CD4-positive, alpha-beta T cell treated with Interleukin-2 at 100 ng/mL for 4 hours (primary cell): Measurements from ENCODE around the gene SYPL1.

Experiments used
- DNase-seq: peaks from one replicate; pipeline ENCODE4 v3.0.0-alpha.2; 2020; ENCODE audit warnings: low spot score

SYPL1 gene

DNA sequence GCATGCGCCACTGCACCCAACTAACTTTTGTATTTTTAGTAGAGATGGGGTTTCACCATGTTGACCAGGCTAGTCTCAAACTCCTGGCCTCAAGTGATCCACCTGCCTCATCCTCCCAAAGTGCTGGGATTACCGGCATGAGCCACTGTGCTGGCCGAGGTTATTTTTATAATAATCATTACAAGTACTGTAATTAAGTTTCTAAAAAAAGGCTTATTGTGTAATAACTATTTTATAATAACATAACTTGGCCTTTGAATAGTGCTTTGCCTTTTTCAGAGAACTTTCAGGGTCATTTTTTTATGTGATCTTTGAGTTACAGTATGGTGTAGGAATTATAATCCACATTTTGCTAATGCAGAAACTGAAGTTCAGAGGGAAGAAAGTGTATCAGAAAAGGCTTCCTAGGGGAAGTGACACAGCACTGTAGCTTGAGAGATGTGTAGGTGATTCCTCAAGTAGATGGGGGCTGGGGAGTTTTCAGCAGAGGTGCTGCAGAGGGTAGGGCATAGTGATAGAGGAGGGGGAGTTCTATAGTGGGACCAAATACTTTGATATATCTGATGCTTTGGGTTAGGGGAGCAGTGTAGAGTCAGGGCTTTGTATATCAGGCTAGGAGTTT lies 9.2 kb upstream of the SYPL1 start:
- DNase-seq: no peak

DNA sequence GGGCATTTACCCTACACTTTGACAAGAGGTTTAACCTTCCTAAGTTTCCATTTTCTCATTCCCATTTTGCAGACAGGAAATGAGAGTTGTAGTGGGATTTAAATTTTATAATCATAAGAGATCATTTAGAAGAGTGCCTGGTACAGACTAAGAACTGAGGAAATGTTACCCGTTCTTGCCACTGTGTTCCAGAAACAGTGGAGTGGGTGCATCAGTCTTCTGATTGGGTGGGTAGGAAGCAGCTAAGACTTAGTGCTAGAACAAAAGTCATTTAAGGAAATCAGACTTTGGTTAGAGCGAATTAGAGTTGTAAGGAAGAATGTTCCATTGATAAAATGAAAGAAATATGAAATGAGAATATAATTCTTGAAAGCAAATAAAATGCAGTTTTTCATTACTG lies 8.4 kb upstream of the SYPL1 start:
- DNase-seq: no peak

- DNase-seq: no peak
These were observed 7.6 kb upstream of the SYPL1 start for GRCh38 chr7:106119719-106120118.

DNA sequence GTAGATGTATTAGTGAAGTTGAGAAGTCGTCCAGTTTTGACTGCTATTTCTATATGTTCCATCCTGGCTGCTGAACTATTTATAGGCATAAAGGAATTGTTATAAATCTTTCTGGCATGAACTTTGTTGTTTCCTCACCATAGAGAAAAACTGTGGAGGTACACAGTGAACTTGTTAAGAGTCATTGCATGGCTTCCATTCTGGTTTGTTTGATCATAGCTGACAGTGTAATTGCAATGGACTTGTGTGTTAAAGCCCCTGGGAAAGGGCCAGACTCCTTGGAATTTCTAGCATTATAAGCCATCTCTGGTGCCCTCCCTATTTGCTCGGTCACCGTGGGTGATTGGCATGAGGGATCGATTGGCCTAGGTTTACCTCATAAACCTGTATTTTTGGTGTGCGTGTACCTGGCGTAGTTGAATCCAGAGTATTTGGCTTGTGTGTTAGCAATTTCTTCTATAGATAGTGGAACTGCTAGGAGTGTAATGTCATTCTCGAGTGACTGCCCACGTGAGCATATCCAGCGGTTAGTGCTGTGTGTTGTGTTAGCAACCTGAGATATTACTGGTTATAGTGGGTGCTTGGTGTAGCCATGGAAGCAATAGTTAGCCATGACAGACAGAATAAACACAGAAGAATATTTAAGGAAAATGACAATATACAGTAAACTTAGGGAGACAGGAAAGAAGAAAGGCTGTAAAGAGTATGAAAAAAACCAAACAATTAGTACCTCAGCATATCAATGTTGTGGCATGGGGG lies 5.9 kb upstream of the SYPL1 start:
- no peak for DNase-seq

DNA sequence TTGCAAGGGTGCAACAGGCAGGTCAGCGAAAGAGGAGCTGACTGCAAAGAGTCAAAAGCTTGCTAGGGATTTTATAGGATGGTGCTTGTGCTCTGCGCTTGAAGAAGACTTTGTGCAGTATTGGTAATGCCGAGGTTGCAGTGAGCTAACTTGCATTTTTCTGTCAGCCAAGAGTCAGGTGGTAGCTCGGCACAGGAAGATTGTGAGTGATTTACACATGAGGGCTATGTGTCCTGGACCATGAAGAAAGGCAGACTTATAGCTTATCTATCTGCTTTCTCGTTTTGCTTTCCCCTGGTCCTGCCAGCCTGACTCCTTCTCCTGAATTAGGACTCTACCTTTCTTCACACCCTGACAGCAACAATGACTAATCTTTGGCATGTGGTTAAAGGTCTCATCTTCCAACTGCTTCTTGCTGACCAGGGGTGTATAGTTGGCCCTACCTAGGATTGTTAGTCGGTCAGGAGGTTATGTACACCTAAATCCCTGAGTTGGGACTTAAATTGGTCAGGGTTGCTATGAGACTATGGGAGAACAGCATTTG lies 4.1 kb upstream of the SYPL1 start:
- DNase-seq: no peak

DNA sequence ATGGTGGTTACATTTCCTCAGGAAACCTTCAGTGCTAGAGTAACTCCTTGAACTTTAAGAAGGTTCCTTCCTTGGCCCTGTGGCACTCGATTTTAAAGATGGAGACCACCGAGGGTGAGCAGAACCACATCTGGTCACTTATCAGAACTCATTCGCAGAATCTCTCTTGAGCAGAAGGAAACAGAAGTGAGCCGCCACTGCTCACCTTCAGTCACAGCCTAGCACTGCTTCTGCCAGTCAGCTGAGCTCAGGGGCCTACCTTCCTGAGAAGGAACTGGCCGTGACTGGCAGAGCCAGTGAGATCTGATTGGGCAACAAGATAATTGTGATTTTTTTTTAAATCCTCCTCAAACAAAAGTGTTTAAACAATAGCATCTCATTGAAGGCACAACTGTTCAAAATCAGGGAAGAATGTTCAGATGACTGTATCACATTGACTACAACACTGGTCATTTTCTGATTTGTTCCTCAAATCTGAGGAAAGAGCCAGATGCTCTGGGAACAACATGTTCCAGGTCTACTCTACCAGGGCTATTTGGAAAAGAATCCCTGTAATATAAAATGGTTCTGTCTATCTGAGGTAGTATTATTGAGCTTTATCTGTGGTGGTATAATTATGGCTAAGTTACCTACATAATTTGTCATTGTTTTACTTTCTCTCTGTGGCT lies 2.7 kb upstream of the SYPL1 start:
- peak; percentile 8 for DNase-seq

GRCh38 chr7:106112972-106113421 lies 885 bp upstream of the SYPL1 start:
- DNase-seq: no peak

- DNase-seq: peak; percentile 20
These were observed 426 bp downstream of the SYPL1 start for GRCh38 chr7:106111655-106112117.

DNA sequence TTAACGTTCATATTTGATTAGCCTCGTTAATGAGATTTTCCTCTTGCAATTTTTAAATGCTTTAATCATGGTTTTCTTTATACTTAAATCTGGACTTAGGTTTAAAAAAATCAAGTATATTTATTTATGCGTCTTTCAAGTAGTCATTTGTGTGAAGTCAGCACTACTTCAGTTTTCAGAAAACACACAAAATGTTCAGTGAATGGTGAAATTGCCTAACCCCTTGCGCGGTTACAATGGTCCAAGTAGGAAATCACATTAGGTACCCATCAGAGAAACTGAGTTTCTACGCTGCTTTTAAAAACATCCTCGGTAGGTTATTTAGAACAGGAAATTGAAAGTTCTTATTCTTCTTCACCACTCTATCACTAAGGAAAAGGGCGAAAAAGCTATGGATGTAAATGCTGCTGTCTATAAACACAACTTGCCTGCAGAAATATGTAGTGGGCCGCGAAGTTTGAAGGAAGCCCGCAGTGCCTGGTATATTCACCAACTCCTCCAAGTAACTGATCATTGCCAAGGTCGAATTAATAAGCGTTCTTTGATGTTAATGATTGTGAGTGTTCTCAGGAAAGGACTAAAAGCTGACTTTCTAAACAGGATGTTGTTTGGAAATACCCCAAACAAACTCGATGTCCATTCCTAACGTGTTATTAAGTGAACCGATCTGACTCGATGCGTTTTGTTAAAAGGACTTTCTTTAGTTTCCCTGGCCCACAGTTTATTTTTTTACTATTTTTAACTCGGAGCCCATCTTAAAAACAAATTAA lies 1.0 kb downstream of the SYPL1 start:
- no peak for DNase-seq

DNA sequence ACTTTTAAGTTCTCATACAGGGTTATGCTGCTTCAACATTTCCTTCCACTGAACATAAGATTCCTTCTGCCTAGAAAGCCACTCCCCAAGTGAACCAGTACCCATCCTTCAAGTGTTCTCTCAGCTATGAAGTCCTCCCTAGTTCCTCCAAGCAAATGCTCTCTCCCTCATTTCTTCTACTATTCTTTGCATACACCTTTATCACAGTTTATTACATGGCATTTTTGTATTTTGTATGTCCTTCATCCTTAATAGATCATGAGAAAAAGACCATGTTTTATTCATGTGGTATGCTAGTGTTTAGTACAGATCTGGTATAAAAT lies 1.9 kb downstream of the SYPL1 start:
- DNase-seq: no peak

DNA sequence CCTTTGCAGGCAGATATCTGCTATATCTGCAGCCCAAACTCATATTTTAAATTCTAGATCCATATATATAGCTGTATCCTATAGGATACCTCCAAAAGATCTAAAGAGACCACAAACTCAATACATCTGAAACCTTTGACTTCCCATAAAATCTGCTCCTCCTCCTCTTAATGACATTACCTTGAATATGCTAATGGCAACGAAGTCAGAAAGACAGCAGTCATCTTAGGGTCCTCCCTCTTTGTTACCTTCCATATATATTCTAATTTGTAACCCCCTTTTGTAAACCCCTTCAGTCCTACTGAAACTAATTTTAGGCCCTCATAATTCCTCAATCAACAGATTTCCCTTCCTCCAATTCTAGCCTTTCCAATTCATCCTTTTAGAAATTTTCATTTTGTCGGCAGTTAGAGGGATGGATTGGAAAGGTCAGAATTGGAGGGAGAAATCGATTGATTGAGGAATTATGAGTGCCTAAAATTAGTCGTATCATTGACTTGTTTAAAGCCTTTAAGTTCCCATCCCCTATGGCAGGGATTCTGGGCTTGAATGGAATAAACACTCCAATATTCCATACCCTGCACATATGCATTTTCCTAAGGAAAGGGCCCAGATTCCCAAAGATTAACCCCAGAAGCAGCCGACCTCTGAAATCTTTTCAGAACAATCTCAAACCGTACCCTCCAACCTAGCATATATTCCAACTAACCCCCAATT lies 2.4 kb downstream of the SYPL1 start:
- no peak for DNase-seq

- DNase-seq: peak; percentile 18
These were observed 3.1 kb downstream of the SYPL1 start for GRCh38 chr7:106108991-106109390.

- DNase-seq: no peak
These were observed 7.3 kb downstream of the SYPL1 start for GRCh38 chr7:106104721-106105260.

DNA sequence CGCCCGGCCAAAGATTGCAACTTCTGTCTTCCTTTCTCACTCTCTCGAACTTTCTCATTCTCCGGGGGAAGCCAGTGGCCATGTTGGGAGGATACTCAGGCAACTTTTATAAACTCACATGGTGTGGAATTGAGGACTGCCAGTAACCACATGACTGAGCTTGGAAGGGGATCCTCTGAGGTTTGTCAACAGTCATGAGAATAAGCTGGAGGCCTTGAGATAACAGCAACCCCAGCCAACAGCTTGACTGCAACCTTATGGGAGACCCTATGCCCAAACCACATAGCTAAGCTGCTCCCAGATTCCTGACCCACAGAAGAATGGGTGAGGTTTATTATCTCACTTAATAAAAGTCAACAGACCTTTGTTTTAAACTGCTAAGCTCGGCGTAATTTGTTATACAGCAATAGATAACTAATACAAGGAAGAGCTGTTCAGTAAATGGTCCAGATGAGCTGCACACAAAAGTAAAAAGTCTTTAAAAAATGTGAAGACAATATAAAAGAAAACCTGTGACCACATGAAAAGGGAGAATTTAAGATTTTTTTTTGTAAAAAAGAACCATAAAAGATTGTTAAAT lies 9.6 kb downstream of the SYPL1 start:
- no peak for DNase-seq

GRCh38 chr7:106101726-106102125 lies 10.4 kb downstream of the SYPL1 start:
- DNase-seq: no peak

GRCh38 chr7:106100863-106101629 lies 11.1 kb downstream of the SYPL1 start:
- DNase-seq: no peak

DNA sequence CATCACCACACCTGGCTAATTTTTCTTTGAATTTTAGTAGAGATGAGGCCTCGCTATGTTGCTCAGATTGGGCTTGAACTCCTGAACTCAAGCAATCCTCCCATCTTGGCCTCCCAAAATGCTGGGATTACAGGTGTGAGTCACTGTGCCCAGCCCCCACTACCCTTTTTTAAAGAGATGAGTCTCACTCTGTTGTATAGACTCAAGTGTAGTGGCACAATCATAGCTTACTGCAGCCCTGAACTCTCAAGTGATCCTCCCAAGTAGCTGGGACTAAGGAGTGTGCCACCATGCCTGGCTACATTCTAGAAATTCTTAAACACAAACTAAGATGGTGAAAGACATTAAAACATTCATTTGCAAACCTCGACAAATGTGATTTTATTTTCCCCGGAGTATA lies 12.6 kb downstream of the SYPL1 start:
- DNase-seq: no peak

DNA sequence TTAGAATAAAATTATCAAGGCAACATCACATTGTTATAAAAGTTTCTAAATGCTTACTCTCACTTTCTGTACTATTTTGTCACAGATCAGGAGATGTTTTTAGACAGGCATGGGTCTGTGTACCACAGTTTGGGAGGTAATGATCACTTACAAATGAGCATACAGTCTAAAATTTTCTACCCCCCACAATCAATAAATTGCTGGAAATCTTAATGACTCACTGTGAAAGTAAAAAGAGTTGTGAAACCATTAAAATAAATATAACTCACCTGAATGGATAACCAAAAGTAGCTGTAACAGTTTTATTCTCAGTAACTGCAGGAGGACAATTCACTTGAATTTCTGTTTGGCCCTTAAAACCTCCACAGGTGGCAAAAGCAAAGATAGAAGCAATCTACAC lies 13.2 kb downstream of the SYPL1 start:
- DNase-seq: no peak

GRCh38 chr7:106095634-106096033 lies 16.5 kb downstream of the SYPL1 start:
- DNase-seq: no peak

DNA sequence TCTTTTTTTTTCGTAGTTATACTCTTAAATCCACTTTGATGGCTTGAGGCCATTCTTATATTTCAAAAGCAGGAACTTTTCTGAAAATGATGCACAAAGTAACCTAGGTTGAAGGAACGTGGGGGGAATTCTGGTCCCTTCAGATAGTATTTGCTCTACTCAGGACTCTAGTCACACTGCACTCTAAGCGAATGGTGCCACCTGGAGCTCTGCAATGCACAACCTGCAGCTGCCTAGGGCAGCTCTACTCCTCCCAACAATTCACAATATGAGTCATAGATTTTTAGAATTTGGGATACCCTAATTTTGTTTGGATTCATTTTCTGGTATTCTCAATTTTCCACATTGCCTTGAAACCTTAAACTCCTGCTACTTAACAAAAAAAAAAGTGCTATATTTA lies 17.3 kb downstream of the SYPL1 start:
- DNase-seq: no peak
